HEK293 (cell line): ENCODE measurements around the gene GOLGA1.

Experiments used
- BCL11A ChIP-seq: fragments of 450-650 bp; formaldehyde crosslinking; IDR thresholded peaks from 2 replicates; pipeline ENCODE4 v1.5.1; 2016; ENCODE audit warnings: low read depth, missing biosample characterization, missing genetic modification characterization
- EGR2 ChIP-seq: fragments of 450-650 bp; formaldehyde crosslinking; IDR thresholded peaks from 2 replicates; pipeline ENCODE4 v1.5.1; 2016; ENCODE audit warnings: low read depth, missing biosample characterization, missing genetic modification characterization
- GLI2 ChIP-seq: fragments of 450-650 bp; formaldehyde crosslinking; IDR thresholded peaks from 2 replicates; pipeline ENCODE4; 2017; ENCODE audit warnings: missing biosample characterization, missing genetic modification characterization, low read depth, borderline replicate concordance
- HOXC10 ChIP-seq: sonication (generic); formaldehyde crosslinking; IDR thresholded peaks from 2 replicates; pipeline ENCODE4 v1.8.1; 2023; ENCODE audit warnings: mild to moderate bottlenecking, missing genetic modification reagents
- KLF7 ChIP-seq: fragments of 450-650 bp; formaldehyde crosslinking; IDR thresholded peaks from 2 replicates; pipeline ENCODE4 v1.5.1; 2016; ENCODE audit warnings: missing biosample characterization, missing genetic modification characterization, borderline replicate concordance
- MZF1 ChIP-seq: fragments of 450-650 bp; formaldehyde crosslinking; IDR thresholded peaks from 2 replicates; pipeline ENCODE4 v1.5.1; 2017; ENCODE audit warnings: missing biosample characterization, missing genetic modification characterization, borderline replicate concordance
- PBX3 ChIP-seq: sonication (generic); formaldehyde crosslinking; IDR thresholded peaks from 2 replicates; pipeline ENCODE4 v1.8.1; 2022; ENCODE audit warnings: mild to moderate bottlenecking, moderate library complexity, missing genetic modification reagents
- RBAK ChIP-seq: fragments of 450-650 bp; formaldehyde crosslinking; IDR thresholded peaks from 2 replicates; pipeline ENCODE4 v1.5.1; 2016; ENCODE audit warnings: missing biosample characterization, missing genetic modification characterization
- TRIM28 ChIP-seq: IDR thresholded peaks from 2 replicates; pipeline ENCODE4 v1.6.1; 2011; ENCODE audit warnings: low read length, control low read depth, borderline replicate concordance
- ZBTB7A ChIP-seq: fragments of 450-650 bp; formaldehyde crosslinking; IDR thresholded peaks from 2 replicates; pipeline ENCODE4 v1.5.1; 2016; ENCODE audit warnings: low read depth, missing biosample characterization, missing genetic modification characterization
- ZFP37 ChIP-seq: fragments of 450-650 bp; formaldehyde crosslinking; IDR thresholded peaks from 2 replicates; pipeline ENCODE4 v1.5.1; 2016; ENCODE audit warnings: missing biosample characterization, missing genetic modification characterization
- ZFP41 ChIP-seq: fragments of 450-650 bp; formaldehyde crosslinking; IDR thresholded peaks from 2 replicates; pipeline ENCODE4 v1.5.1; 2016; ENCODE audit warnings: missing biosample characterization, missing genetic modification characterization, borderline replicate concordance
- ZNF16 ChIP-seq: fragments of 450-650 bp; formaldehyde crosslinking; IDR thresholded peaks from 2 replicates; pipeline ENCODE4 v1.5.1; 2016; ENCODE audit warnings: low read depth, missing biosample characterization, missing genetic modification characterization
- ZNF19 ChIP-seq: fragments of 450-650 bp; formaldehyde crosslinking; IDR thresholded peaks from 2 replicates; pipeline ENCODE4; 2016; ENCODE audit warnings: missing biosample characterization, missing genetic modification characterization, low read depth
- ZNF221 ChIP-seq: fragments of 450-650 bp; formaldehyde crosslinking; IDR thresholded peaks from 2 replicates; pipeline ENCODE4 v1.5.1; 2017; ENCODE audit warnings: missing biosample characterization, missing genetic modification characterization, borderline replicate concordance
- ZNF24 ChIP-seq: fragments of 450-650 bp; formaldehyde crosslinking; IDR thresholded peaks from 2 replicates; pipeline ENCODE4 v1.5.1; 2016; ENCODE audit warnings: missing biosample characterization, missing genetic modification characterization
- ZNF302 ChIP-seq: fragments of 450-650 bp; formaldehyde crosslinking; IDR thresholded peaks from 2 replicates; pipeline ENCODE4 v1.5.1; 2016; ENCODE audit warnings: missing biosample characterization, missing genetic modification characterization, low read depth
- ZNF341 ChIP-seq: fragments of 450-650 bp; formaldehyde crosslinking; IDR thresholded peaks from 2 replicates; pipeline ENCODE4; 2016; ENCODE audit warnings: low read depth, missing biosample characterization, missing genetic modification characterization
- ZNF473 ChIP-seq: fragments of 450-650 bp; formaldehyde crosslinking; IDR thresholded peaks from 2 replicates; pipeline ENCODE4 v1.5.1; 2017; ENCODE audit warnings: missing biosample characterization, missing genetic modification characterization
- ZNF488 ChIP-seq: fragments of 450-650 bp; formaldehyde crosslinking; IDR thresholded peaks from 2 replicates; pipeline ENCODE4 v1.5.1; 2016; ENCODE audit warnings: missing biosample characterization, missing genetic modification characterization
- ZNF544 ChIP-seq: fragments of 450-650 bp; formaldehyde crosslinking; IDR thresholded peaks from 2 replicates; pipeline ENCODE4 v1.5.0; 2017; ENCODE audit warnings: missing biosample characterization, missing genetic modification characterization
- ZNF548 ChIP-seq: fragments of 450-650 bp; formaldehyde crosslinking; IDR thresholded peaks from 2 replicates; pipeline ENCODE4 v1.5.1; 2016; ENCODE audit warnings: missing biosample characterization, missing genetic modification characterization
- ZNF596 ChIP-seq: fragments of 450-650 bp; IDR thresholded peaks from 2 replicates; pipeline ENCODE4 v1.5.0; 2018; ENCODE audit warnings: missing biosample characterization, mild to moderate bottlenecking, missing genetic modification characterization, moderate library complexity
- ZNF610 ChIP-seq: fragments of 450-650 bp; formaldehyde crosslinking; IDR thresholded peaks from 2 replicates; pipeline ENCODE4 v1.5.1; 2016; ENCODE audit warnings: missing biosample characterization, missing genetic modification characterization, borderline replicate concordance
- ZNF664 ChIP-seq: fragments of 450-650 bp; formaldehyde crosslinking; IDR thresholded peaks from 2 replicates; pipeline ENCODE4 v1.5.1; 2016; ENCODE audit warnings: missing biosample characterization, missing genetic modification characterization
- ZNF701 ChIP-seq: fragments of 450-650 bp; formaldehyde crosslinking; IDR thresholded peaks from 2 replicates; pipeline ENCODE4 v1.5.1; 2016; ENCODE audit warnings: missing biosample characterization, missing genetic modification characterization
- ZNF837 ChIP-seq: fragments of 450-650 bp; formaldehyde crosslinking; IDR thresholded peaks from 2 replicates; pipeline ENCODE4 v1.5.1; 2016; ENCODE audit warnings: missing biosample characterization, missing genetic modification characterization
- ZSCAN23 ChIP-seq: fragments of 450-650 bp; formaldehyde crosslinking; IDR thresholded peaks from 2 replicates; pipeline ENCODE4 v1.5.1; 2016; ENCODE audit warnings: missing biosample characterization, missing genetic modification characterization
- TF ChIP-seq, protein P1 (sequence below): fragments of 450-650 bp; formaldehyde crosslinking; IDR thresholded peaks from 2 replicates; pipeline ENCODE4 v1.5.1; 2016; ENCODE audit warnings: missing biosample characterization, missing genetic modification characterization
- TF ChIP-seq, protein P2 (sequence below): fragments of 450-650 bp; formaldehyde crosslinking; IDR thresholded peaks from 2 replicates; pipeline ENCODE4 v1.5.0; 2017; ENCODE audit warnings: missing biosample characterization, missing genetic modification characterization, borderline replicate concordance
- TF ChIP-seq, protein P3 (sequence below): fragments of 450-650 bp; formaldehyde crosslinking; IDR thresholded peaks from 2 replicates; pipeline ENCODE4 v1.5.1; 2016; ENCODE audit warnings: missing biosample characterization, missing genetic modification characterization
- TF ChIP-seq, protein P4 (sequence below): fragments of 450-650 bp; formaldehyde crosslinking; IDR thresholded peaks from 2 replicates; pipeline ENCODE4 v1.5.1; 2016; ENCODE audit warnings: missing biosample characterization, missing genetic modification characterization

Gene GOLGA1

GRCh38 chr9:124861342-124862229 is 79.3 kb downstream of the GOLGA1 start, which contains the start of the genes ARPC5L and RPL35 (continued):
- TF ChIP-seq PBX3 (CRISPR knock-in tag) (peak; percentile 59; the same call in 1 of the 2 replicates), GLI2 (no peak), ZNF544 (tag by site-specific recombination) (no peak), ZFP37 (tag by site-specific recombination) (0 out of 2 replicates have a peak, but pooled peaks have one; percentile 59), ZNF837 (tag by site-specific recombination) (no peak), KLF7 (peak; percentile 73; the same call in 1 of the 2 replicates), ZNF610 (tag by site-specific recombination) (0 out of 2 replicates have a peak, but pooled peaks have one; percentile 16), ZNF548 (tag by site-specific recombination) (no peak), ZNF302 (tag by site-specific recombination) (no peak), ZNF24 (tag by site-specific recombination) (no peak), ZBTB7A (tag by site-specific recombination) (no peak), ZFP41 (no peak), ZSCAN23 (tag by site-specific recombination) (no peak), ZNF19 (no peak), ZNF664 (no peak), ZNF16 (tag by site-specific recombination) (no peak), TRIM28 (no peak), EGR2 (peak; percentile 73), ZNF701 (tag by site-specific recombination) (no peak), ZNF488 (tag by site-specific recombination) (no peak), ZNF473 (tag by site-specific recombination) (no peak), MZF1 (no peak), BCL11A (tag by site-specific recombination) (no peak), ZNF341 (tag by site-specific recombination) (no peak), RBAK (tag by site-specific recombination) (no peak), ZNF596 (tag by site-specific recombination) (no peak), HOXC10 (CRISPR knock-in tag) (no peak), ZNF221 (no peak)
- TF ChIP-seq, protein P1, sequence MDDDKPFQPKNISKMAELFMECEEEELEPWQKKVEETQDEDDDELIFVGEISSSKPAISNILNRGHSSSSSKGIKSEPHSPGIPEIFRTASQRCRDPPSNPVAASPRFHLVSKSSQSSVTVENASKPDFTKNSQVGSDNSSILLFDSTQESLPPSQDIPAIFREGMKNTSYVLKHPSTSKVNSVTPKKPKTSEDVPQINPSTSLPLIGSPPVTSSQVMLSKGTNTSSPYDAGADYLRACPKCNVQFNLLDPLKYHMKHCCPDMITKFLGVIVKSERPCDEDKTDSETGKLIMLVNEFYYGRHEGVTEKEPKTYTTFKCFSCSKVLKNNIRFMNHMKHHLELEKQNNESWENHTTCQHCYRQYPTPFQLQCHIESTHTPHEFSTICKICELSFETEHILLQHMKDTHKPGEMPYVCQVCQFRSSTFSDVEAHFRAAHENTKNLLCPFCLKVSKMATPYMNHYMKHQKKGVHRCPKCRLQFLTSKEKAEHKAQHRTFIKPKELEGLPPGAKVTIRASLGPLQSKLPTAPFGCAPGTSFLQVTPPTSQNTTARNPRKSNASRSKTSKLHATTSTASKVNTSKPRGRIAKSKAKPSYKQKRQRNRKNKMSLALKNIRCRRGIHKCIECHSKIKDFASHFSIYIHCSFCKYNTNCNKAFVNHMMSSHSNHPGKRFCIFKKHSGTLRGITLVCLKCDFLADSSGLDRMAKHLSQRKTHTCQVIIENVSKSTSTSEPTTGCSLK (tag by site-specific recombination): no peak
- TF ChIP-seq, protein P2, sequence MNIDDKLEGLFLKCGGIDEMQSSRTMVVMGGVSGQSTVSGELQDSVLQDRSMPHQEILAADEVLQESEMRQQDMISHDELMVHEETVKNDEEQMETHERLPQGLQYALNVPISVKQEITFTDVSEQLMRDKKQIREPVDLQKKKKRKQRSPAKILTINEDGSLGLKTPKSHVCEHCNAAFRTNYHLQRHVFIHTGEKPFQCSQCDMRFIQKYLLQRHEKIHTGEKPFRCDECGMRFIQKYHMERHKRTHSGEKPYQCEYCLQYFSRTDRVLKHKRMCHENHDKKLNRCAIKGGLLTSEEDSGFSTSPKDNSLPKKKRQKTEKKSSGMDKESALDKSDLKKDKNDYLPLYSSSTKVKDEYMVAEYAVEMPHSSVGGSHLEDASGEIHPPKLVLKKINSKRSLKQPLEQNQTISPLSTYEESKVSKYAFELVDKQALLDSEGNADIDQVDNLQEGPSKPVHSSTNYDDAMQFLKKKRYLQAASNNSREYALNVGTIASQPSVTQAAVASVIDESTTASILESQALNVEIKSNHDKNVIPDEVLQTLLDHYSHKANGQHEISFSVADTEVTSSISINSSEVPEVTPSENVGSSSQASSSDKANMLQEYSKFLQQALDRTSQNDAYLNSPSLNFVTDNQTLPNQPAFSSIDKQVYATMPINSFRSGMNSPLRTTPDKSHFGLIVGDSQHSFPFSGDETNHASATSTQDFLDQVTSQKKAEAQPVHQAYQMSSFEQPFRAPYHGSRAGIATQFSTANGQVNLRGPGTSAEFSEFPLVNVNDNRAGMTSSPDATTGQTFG (tag by site-specific recombination): no peak
- TF ChIP-seq, protein P3, sequence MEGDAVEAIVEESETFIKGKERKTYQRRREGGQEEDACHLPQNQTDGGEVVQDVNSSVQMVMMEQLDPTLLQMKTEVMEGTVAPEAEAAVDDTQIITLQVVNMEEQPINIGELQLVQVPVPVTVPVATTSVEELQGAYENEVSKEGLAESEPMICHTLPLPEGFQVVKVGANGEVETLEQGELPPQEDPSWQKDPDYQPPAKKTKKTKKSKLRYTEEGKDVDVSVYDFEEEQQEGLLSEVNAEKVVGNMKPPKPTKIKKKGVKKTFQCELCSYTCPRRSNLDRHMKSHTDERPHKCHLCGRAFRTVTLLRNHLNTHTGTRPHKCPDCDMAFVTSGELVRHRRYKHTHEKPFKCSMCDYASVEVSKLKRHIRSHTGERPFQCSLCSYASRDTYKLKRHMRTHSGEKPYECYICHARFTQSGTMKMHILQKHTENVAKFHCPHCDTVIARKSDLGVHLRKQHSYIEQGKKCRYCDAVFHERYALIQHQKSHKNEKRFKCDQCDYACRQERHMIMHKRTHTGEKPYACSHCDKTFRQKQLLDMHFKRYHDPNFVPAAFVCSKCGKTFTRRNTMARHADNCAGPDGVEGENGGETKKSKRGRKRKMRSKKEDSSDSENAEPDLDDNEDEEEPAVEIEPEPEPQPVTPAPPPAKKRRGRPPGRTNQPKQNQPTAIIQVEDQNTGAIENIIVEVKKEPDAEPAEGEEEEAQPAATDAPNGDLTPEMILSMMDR (tag by site-specific recombination): peak; percentile 59; the same call in 1 of the 2 replicates
- TF ChIP-seq, protein P4, sequence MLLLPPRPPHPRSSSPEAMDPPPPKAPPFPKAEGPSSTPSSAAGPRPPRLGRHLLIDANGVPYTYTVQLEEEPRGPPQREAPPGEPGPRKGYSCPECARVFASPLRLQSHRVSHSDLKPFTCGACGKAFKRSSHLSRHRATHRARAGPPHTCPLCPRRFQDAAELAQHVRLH (tag by site-specific recombination): 0 out of 2 replicates have a peak, but pooled peaks have one; percentile 19
